Liver (tissue), 9 donors: ENCODE data around the gene ACTN4. TPM values are rescaled to one million over a fixed set of nuclear protein-coding genes. Genes with fewer than 3 reads are reported as not detected.
A peak's percentile ranks its signal among the peaks of the same experiment; 100 is the strongest.

ENCODE experiments used
- DNase-seq: peaks from one replicate; pipeline ENCODE4 v3.0.0-alpha.2; 2017; ENCODE audit warnings: low spot score
- H3K27ac ChIP-seq, 2 donors: one replicate each; pipeline ENCODE4 v1.7.0; 2013; ENCODE audit warnings: inconsistent platforms in 2 of 2, low read length in 2 of 2, control low read depth in 1 of 2, low read depth in 1 of 2, mild to moderate bottlenecking in 1 of 2
- H3K27me3 ChIP-seq, 4 donors: one replicate each; pipeline versions ENCODE4 v1.6.1 to v1.7.0; 2013; ENCODE audit warnings: low read length in 3 of 4, inconsistent platforms in 1 of 4, mild to moderate bottlenecking in 1 of 4, moderate library complexity in 1 of 4; ENCODE audit not compliant: control insufficient read depth in 4 of 4, insufficient read depth in 4 of 4
- H3K36me3 ChIP-seq, 4 donors: one replicate each; pipeline versions ENCODE4 v1.6.1 to v1.7.0; 2013; ENCODE audit warnings: low read length in 3 of 4, mild to moderate bottlenecking in 3 of 4, low read depth in 1 of 4, moderate library complexity in 1 of 4; ENCODE audit not compliant: control insufficient read depth in 4 of 4, insufficient read depth in 3 of 4
- H3K4me1 ChIP-seq, 4 donors: one replicate each; pipeline versions ENCODE4 v1.6.1 to v1.7.0; 2013; ENCODE audit warnings: low read length in 3 of 4, mild to moderate bottlenecking in 3 of 4, moderate library complexity in 1 of 4; ENCODE audit not compliant: control insufficient read depth in 4 of 4, insufficient read depth in 4 of 4
- H3K4me3 ChIP-seq, 3 donors: one replicate each; pipeline versions ENCODE4 v1.6.1 to v1.7.0; 2013; ENCODE audit warnings: low read length in 3 of 3, control low read depth in 1 of 3, low read depth in 1 of 3, mild to moderate bottlenecking in 1 of 3
- H3K9ac ChIP-seq, 2 donors: one replicate each; pipeline ENCODE4 v1.7.0; 2013; ENCODE audit warnings: low read length in 2 of 2, mild to moderate bottlenecking in 2 of 2, moderate library complexity in 2 of 2, control low read depth in 1 of 2, low read depth in 1 of 2
- H3K9me3 ChIP-seq, 4 donors: one replicate each; pipeline versions ENCODE4 v1.6.1 to v1.7.0; 2013; ENCODE audit warnings: low read length in 3 of 4; ENCODE audit not compliant: control insufficient read depth in 4 of 4
- CTCF ChIP-seq: fragments of 150-350 bp; IDR thresholded peaks from 2 replicates; pipeline ENCODE4 v1.5.1; 2017; ENCODE audit warnings: improper control_type of control experiment, low read depth, low read length; ENCODE audit not compliant: missing input control
- FOXA1 ChIP-seq: IDR thresholded peaks from 2 replicates; pipeline ENCODE4 v1.6.1; 2016; ENCODE audit warnings: antibody characterized with exemption
- FOXA2 ChIP-seq: IDR thresholded peaks from 2 replicates; pipeline ENCODE4 v1.6.1; 2016; ENCODE audit warnings: antibody characterized with exemption
- GABPA ChIP-seq, 2 donors: IDR thresholded peaks in 1 of 2; conservative IDR thresholded peaks in 1 of 2; 2 replicates each; pipeline ENCODE4 v1.6.1; 2016; ENCODE audit warnings: antibody characterized with exemption in 2 of 2, mild to moderate bottlenecking in 1 of 2, moderate library complexity in 1 of 2
- HNF4A ChIP-seq, 2 donors: conservative IDR thresholded peaks; 2 replicates each; pipeline ENCODE4 v1.6.1; 2016; ENCODE audit warnings: antibody characterized with exemption in 2 of 2, mild to moderate bottlenecking in 2 of 2
- HNF4G ChIP-seq: IDR thresholded peaks from 2 replicates; pipeline ENCODE4 v1.6.1; 2016; ENCODE audit warnings: antibody characterized with exemption
- JUND ChIP-seq, 2 donors: IDR thresholded peaks; 2 replicates each; pipeline ENCODE4 v1.6.1; 2016; ENCODE audit warnings: antibody characterized with exemption in 2 of 2
- MAX ChIP-seq: IDR thresholded peaks from 2 replicates; pipeline ENCODE4 v1.6.1; 2016; ENCODE audit warnings: antibody characterized with exemption
- NR2F2 ChIP-seq: IDR thresholded peaks from 2 replicates; pipeline ENCODE4 v1.6.1; 2016; ENCODE audit warnings: antibody characterized with exemption
- RAD21 ChIP-seq, 2 donors: IDR thresholded peaks; 2 replicates each; pipeline ENCODE4 v1.6.1; 2016; ENCODE audit warnings: antibody characterized with exemption in 2 of 2, mild to moderate bottlenecking in 2 of 2
- REST ChIP-seq: IDR thresholded peaks from 2 replicates; pipeline ENCODE4 v1.6.1; 2016; ENCODE audit warnings: antibody characterized with exemption, mild to moderate bottlenecking
- RXRA ChIP-seq, 2 donors: IDR thresholded peaks; 2 replicates each; pipeline ENCODE4 v1.6.1; 2017 to 2018; ENCODE audit warnings: antibody characterized with exemption in 2 of 2, mild to moderate bottlenecking in 1 of 2
- SP1 ChIP-seq: IDR thresholded peaks from 2 replicates; pipeline ENCODE4 v1.6.1; 2018; ENCODE audit warnings: antibody characterized with exemption, mild to moderate bottlenecking
- TAF1 ChIP-seq: conservative IDR thresholded peaks from 2 replicates; pipeline ENCODE4 v1.6.1; 2016; ENCODE audit warnings: antibody characterized with exemption, mild to moderate bottlenecking
- YY1 ChIP-seq: IDR thresholded peaks from 2 replicates; pipeline ENCODE4 v1.6.1; 2016; ENCODE audit warnings: antibody characterized with exemption, mild to moderate bottlenecking
- ZBTB33 ChIP-seq: IDR thresholded peaks from 2 replicates; pipeline ENCODE4 v1.6.1; 2016; ENCODE audit warnings: antibody characterized with exemption
- WGBS: extraction: QIAGEN DNeasy Blood & Tissue Kit; methylation state at CpG from one replicate; pipeline ENCODE4 v1.1.7; 2013; 5-methylcytosine and 5-hydroxymethylcytosine counted together
- polyA plus RNA-seq, 2 donors: library from polyadenylated mRNA; stranded (reverse) in 1 of 2; unstranded in 1 of 2; fragments of 200-250 nt in 1 of 2; fragments of >200 nt in 1 of 2; fragmentation: Nextera tagmentation in 1 of 2; extraction: Ambion mirVana in 1 of 2; gene quantifications; one replicate each; pipeline versions ENCODE4 v1.2.1 to v1.2.3, GENCODE V29; 2013 to 2015
- total RNA-seq, 2 donors: library from RNA; depleted of rRNA; stranded (reverse); fragments of >200 nt; gene quantifications; one replicate each; pipeline ENCODE4 v1.2.3, GENCODE V29; 2014
- donor health status: healthy.
- donor health status: healthy.
- donor health status: healthy.
- donor health status: healthy.
- donor health status: healthy.

ACTN4 gene
- total and polyA plus RNA-seq, 4 donors: 35.4 to 164 (median 98.7) TPM

GRCh38 chr19:38693380-38694223 is 46.2 kb downstream of the ACTN4 start:
- H3K27me3 ChIP-seq: no peaks in the 10 kb centered on the region
- 73% methylated on average over 19 of the region's 19 CpGs for whole genome bisulfite sequencing
- DNase-seq: no peak
- H3K4me1 ChIP-seq: peaks cover 16 to 65% (median 46%) of the 10 kb centered on the region in 4 donors
- H3K27ac ChIP-seq: peak overlapping the region; percentile 49 to 69
- no peak overlapping the region for H3K4me3 ChIP-seq
- no peaks in the 10 kb centered on the region for H3K36me3 ChIP-seq
- H3K9me3 ChIP-seq: no peaks in the 10 kb centered on the region
- no peak overlapping the region for H3K9ac ChIP-seq
- TF ChIP-seq FOXA2: no peak
- no peak for TF ChIP-seq YY1
- TF ChIP-seq HNF4A (conservative IDR thresholded peaks at IDR 0.05): no peak
- TF ChIP-seq RXRA (IDR thresholded peaks at IDR 0.05): no peak
- no peak for TF ChIP-seq SP1
- no peak for TF ChIP-seq HNF4G
- no peak for TF ChIP-seq NR2F2
- TF ChIP-seq CTCF: no peak
- TF ChIP-seq REST: no peak
- TF ChIP-seq TAF1: no peak
- no peak for TF ChIP-seq GABPA (IDR thresholded peaks at IDR 0.05 in 1 of 2, conservative IDR thresholded peaks at IDR 0.05 in 1 of 2)
- no peak for TF ChIP-seq JUND (IDR thresholded peaks at IDR 0.05)
- no peak for TF ChIP-seq RAD21 (IDR thresholded peaks at IDR 0.05)
- no peak for TF ChIP-seq FOXA1

- Histone ChIP-seq H3K36me3 (no peaks in the 10 kb centered on the region), H3K4me1 (peaks cover 16 to 79% (median 61%) of the 10 kb centered on the region in 4 donors), H3K9ac (no peak overlapping the region), H3K9me3 (no peaks in the 10 kb centered on the region), H3K27me3 (no peaks in the 10 kb centered on the region), H3K27ac (peak overlapping the region; percentile 32 to 69), H3K4me3 (no peak overlapping the region)
- WGBS: 26% methylated on average over 9 of the region's 9 CpGs
- TF ChIP-seq JUND (IDR thresholded peaks at IDR 0.05) (no peak), RXRA (IDR thresholded peaks at IDR 0.05) (peak; percentile 45 to 70), RAD21 (IDR thresholded peaks at IDR 0.05) (peak in 1 of 2 donors; percentile 57), NR2F2 (no peak), YY1 (no peak), MAX (peak; percentile 70), TAF1 (no peak), FOXA2 (no peak), ZBTB33 (no peak), HNF4G (peak; percentile 55), HNF4A (conservative IDR thresholded peaks at IDR 0.05) (peak; percentile 79 to 81), GABPA (IDR thresholded peaks at IDR 0.05 in 1 of 2, conservative IDR thresholded peaks at IDR 0.05 in 1 of 2) (peak in 1 of 2 donors; percentile 25), FOXA1 (no peak), SP1 (peak; percentile 68)
- no peak for DNase-seq
These were observed 47.9 kb downstream of the ACTN4 start for GRCh38 chr19:38695317-38695683.
